Liver (tissue), 9 donors: ENCODE measurements around the gene GAN. TPM values are rescaled to one million over a fixed set of nuclear protein-coding genes. Genes with fewer than 3 reads are reported as not detected.

ENCODE experiments used
- DNase-seq: peaks from one replicate; pipeline ENCODE4 v3.0.0-alpha.2; 2017; ENCODE audit warnings: low spot score
- H3K27ac ChIP-seq, 2 donors: one replicate each; pipeline ENCODE4 v1.7.0; 2013; ENCODE audit warnings: inconsistent platforms in 2 of 2, low read length in 2 of 2, control low read depth in 1 of 2, low read depth in 1 of 2, mild to moderate bottlenecking in 1 of 2
- H3K27me3 ChIP-seq, 4 donors: one replicate each; pipeline versions ENCODE4 v1.6.1 to v1.7.0; 2013; ENCODE audit warnings: low read length in 3 of 4, inconsistent platforms in 1 of 4, mild to moderate bottlenecking in 1 of 4, moderate library complexity in 1 of 4; ENCODE audit not compliant: control insufficient read depth in 4 of 4, insufficient read depth in 4 of 4
- H3K36me3 ChIP-seq, 4 donors: one replicate each; pipeline versions ENCODE4 v1.6.1 to v1.7.0; 2013; ENCODE audit warnings: low read length in 3 of 4, mild to moderate bottlenecking in 3 of 4, low read depth in 1 of 4, moderate library complexity in 1 of 4; ENCODE audit not compliant: control insufficient read depth in 4 of 4, insufficient read depth in 3 of 4
- H3K4me1 ChIP-seq, 4 donors: one replicate each; pipeline versions ENCODE4 v1.6.1 to v1.7.0; 2013; ENCODE audit warnings: low read length in 3 of 4, mild to moderate bottlenecking in 3 of 4, moderate library complexity in 1 of 4; ENCODE audit not compliant: control insufficient read depth in 4 of 4, insufficient read depth in 4 of 4
- H3K4me3 ChIP-seq, 3 donors: one replicate each; pipeline versions ENCODE4 v1.6.1 to v1.7.0; 2013; ENCODE audit warnings: low read length in 3 of 3, control low read depth in 1 of 3, low read depth in 1 of 3, mild to moderate bottlenecking in 1 of 3
- H3K9ac ChIP-seq, 2 donors: one replicate each; pipeline ENCODE4 v1.7.0; 2013; ENCODE audit warnings: low read length in 2 of 2, mild to moderate bottlenecking in 2 of 2, moderate library complexity in 2 of 2, control low read depth in 1 of 2, low read depth in 1 of 2
- H3K9me3 ChIP-seq, 4 donors: one replicate each; pipeline versions ENCODE4 v1.6.1 to v1.7.0; 2013; ENCODE audit warnings: low read length in 3 of 4; ENCODE audit not compliant: control insufficient read depth in 4 of 4
- ATF3 ChIP-seq: IDR thresholded peaks from 2 replicates; pipeline ENCODE4 v1.6.1; 2016; ENCODE audit warnings: antibody characterized with exemption
- CTCF ChIP-seq: fragments of 150-350 bp; IDR thresholded peaks from 2 replicates; pipeline ENCODE4 v1.5.1; 2017; ENCODE audit warnings: improper control_type of control experiment, low read depth, low read length; ENCODE audit not compliant: missing input control
- EGR1 ChIP-seq, 2 donors: IDR thresholded peaks; 2 replicates each; pipeline ENCODE4 v1.6.1; 2016 to 2018; ENCODE audit warnings: antibody characterized with exemption in 2 of 2, low read depth in 2 of 2
- FOXA1 ChIP-seq: IDR thresholded peaks from 2 replicates; pipeline ENCODE4 v1.6.1; 2016; ENCODE audit warnings: antibody characterized with exemption
- FOXA2 ChIP-seq: IDR thresholded peaks from 2 replicates; pipeline ENCODE4 v1.6.1; 2016; ENCODE audit warnings: antibody characterized with exemption
- GABPA ChIP-seq, 2 donors: IDR thresholded peaks in 1 of 2; conservative IDR thresholded peaks in 1 of 2; 2 replicates each; pipeline ENCODE4 v1.6.1; 2016; ENCODE audit warnings: antibody characterized with exemption in 2 of 2, mild to moderate bottlenecking in 1 of 2, moderate library complexity in 1 of 2
- HNF4A ChIP-seq, 2 donors: conservative IDR thresholded peaks; 2 replicates each; pipeline ENCODE4 v1.6.1; 2016; ENCODE audit warnings: antibody characterized with exemption in 2 of 2, mild to moderate bottlenecking in 2 of 2
- HNF4G ChIP-seq: IDR thresholded peaks from 2 replicates; pipeline ENCODE4 v1.6.1; 2016; ENCODE audit warnings: antibody characterized with exemption
- JUND ChIP-seq, 2 donors: IDR thresholded peaks; 2 replicates each; pipeline ENCODE4 v1.6.1; 2016; ENCODE audit warnings: antibody characterized with exemption in 2 of 2
- MAX ChIP-seq: IDR thresholded peaks from 2 replicates; pipeline ENCODE4 v1.6.1; 2016; ENCODE audit warnings: antibody characterized with exemption
- NR2F2 ChIP-seq: IDR thresholded peaks from 2 replicates; pipeline ENCODE4 v1.6.1; 2016; ENCODE audit warnings: antibody characterized with exemption
- RAD21 ChIP-seq, 2 donors: IDR thresholded peaks; 2 replicates each; pipeline ENCODE4 v1.6.1; 2016; ENCODE audit warnings: antibody characterized with exemption in 2 of 2, mild to moderate bottlenecking in 2 of 2
- REST ChIP-seq: IDR thresholded peaks from 2 replicates; pipeline ENCODE4 v1.6.1; 2016; ENCODE audit warnings: antibody characterized with exemption, mild to moderate bottlenecking
- RXRA ChIP-seq, 2 donors: IDR thresholded peaks; 2 replicates each; pipeline ENCODE4 v1.6.1; 2017 to 2018; ENCODE audit warnings: antibody characterized with exemption in 2 of 2, mild to moderate bottlenecking in 1 of 2
- SP1 ChIP-seq: IDR thresholded peaks from 2 replicates; pipeline ENCODE4 v1.6.1; 2018; ENCODE audit warnings: antibody characterized with exemption, mild to moderate bottlenecking
- TAF1 ChIP-seq: conservative IDR thresholded peaks from 2 replicates; pipeline ENCODE4 v1.6.1; 2016; ENCODE audit warnings: antibody characterized with exemption, mild to moderate bottlenecking
- YY1 ChIP-seq: IDR thresholded peaks from 2 replicates; pipeline ENCODE4 v1.6.1; 2016; ENCODE audit warnings: antibody characterized with exemption, mild to moderate bottlenecking
- ZBTB33 ChIP-seq: IDR thresholded peaks from 2 replicates; pipeline ENCODE4 v1.6.1; 2016; ENCODE audit warnings: antibody characterized with exemption
- WGBS: extraction: QIAGEN DNeasy Blood & Tissue Kit; methylation state at CpG from one replicate; pipeline ENCODE4 v1.1.7; 2013; 5-methylcytosine and 5-hydroxymethylcytosine counted together
- polyA plus RNA-seq, 2 donors: library from polyadenylated mRNA; stranded (reverse) in 1 of 2; unstranded in 1 of 2; fragments of 200-250 nt in 1 of 2; fragments of >200 nt in 1 of 2; fragmentation: Nextera tagmentation in 1 of 2; extraction: Ambion mirVana in 1 of 2; gene quantifications; one replicate each; pipeline versions ENCODE4 v1.2.1 to v1.2.3, GENCODE V29; 2013 to 2015
- total RNA-seq, 2 donors: library from RNA; depleted of rRNA; stranded (reverse); fragments of >200 nt; gene quantifications; one replicate each; pipeline ENCODE4 v1.2.3, GENCODE V29; 2014
- donor health status: healthy.
- donor health status: healthy.
- donor health status: healthy.
- donor health status: healthy.
- donor health status: healthy.

GAN gene
- total and polyA plus RNA-seq, 4 donors, result 0.33 to 5.5 (median 1.5) TPM

GRCh38 chr16:81360135-81360534 is 45.4 kb downstream of the GAN start:
- Histone ChIP-seq H3K9me3 (no peaks in the 10 kb centered on the region), H3K27ac (no peak overlapping the region), H3K4me1 (no peaks in the 10 kb centered on the region), H3K36me3 (peaks cover 7 to 29% (median 18%) of the 10 kb centered on the region in 4 donors), H3K27me3 (no peaks in the 10 kb centered on the region), H3K4me3 (no peak overlapping the region), H3K9ac (no peak overlapping the region)
- 95% methylated on average over 2 of the region's 2 CpGs for WGBS
- DNase-seq, result no peak
- TF ChIP-seq MAX, result no peak
- no peak for TF ChIP-seq FOXA2
- TF ChIP-seq RAD21 (IDR thresholded peaks at IDR 0.05), result no peak
- no peak for TF ChIP-seq HNF4A (conservative IDR thresholded peaks at IDR 0.05)
- no peak for TF ChIP-seq GABPA (IDR thresholded peaks at IDR 0.05 in 1 of 2, conservative IDR thresholded peaks at IDR 0.05 in 1 of 2)
- TF ChIP-seq YY1, result no peak
- no peak for TF ChIP-seq JUND (IDR thresholded peaks at IDR 0.05)
- TF ChIP-seq ATF3, result no peak
- TF ChIP-seq CTCF, result no peak
- TF ChIP-seq HNF4G, result no peak
- no peak for TF ChIP-seq NR2F2
- TF ChIP-seq FOXA1, result no peak
- TF ChIP-seq RXRA (IDR thresholded peaks at IDR 0.05), result no peak

- no peak for DNase-seq
- H3K36me3 ChIP-seq, result peaks cover 10 to 38% (median 18%) of the 10 kb centered on the region in 4 donors
- H3K4me1 ChIP-seq, result no peaks in the 10 kb centered on the region
- TF ChIP-seq MAX (no peak), YY1 (no peak), ATF3 (no peak), REST (no peak), HNF4A (conservative IDR thresholded peaks at IDR 0.05) (no peak), NR2F2 (no peak), RXRA (IDR thresholded peaks at IDR 0.05) (no peak), JUND (IDR thresholded peaks at IDR 0.05) (no peak), GABPA (IDR thresholded peaks at IDR 0.05 in 1 of 2, conservative IDR thresholded peaks at IDR 0.05 in 1 of 2) (no peak), SP1 (no peak), EGR1 (IDR thresholded peaks at IDR 0.05; ENCODE audit: low read depth in 2 of 2) (no peak), FOXA2 (no peak), CTCF (no peak), RAD21 (IDR thresholded peaks at IDR 0.05) (no peak), HNF4G (no peak), FOXA1 (no peak), ZBTB33 (no peak), TAF1 (no peak)
- WGBS, result 91% methylated on average over 3 of the region's 3 CpGs
- no peaks in the 10 kb centered on the region for H3K27me3 ChIP-seq
- no peaks in the 10 kb centered on the region for H3K9me3 ChIP-seq
- no peak overlapping the region for H3K27ac ChIP-seq
- no peak overlapping the region for H3K4me3 ChIP-seq
- no peak overlapping the region for H3K9ac ChIP-seq
These were observed 51.0 kb downstream of the GAN start for GRCh38 chr16:81365731-81366130.
